ENCODE data around the gene MAP3K13. TPM values are rescaled to one million over a fixed set of nuclear protein-coding genes. Genes with fewer than 3 reads are reported as not detected.

Gene MAP3K13
- total RNA-seq, 1 donor, result 16.3 TPM

DNA sequence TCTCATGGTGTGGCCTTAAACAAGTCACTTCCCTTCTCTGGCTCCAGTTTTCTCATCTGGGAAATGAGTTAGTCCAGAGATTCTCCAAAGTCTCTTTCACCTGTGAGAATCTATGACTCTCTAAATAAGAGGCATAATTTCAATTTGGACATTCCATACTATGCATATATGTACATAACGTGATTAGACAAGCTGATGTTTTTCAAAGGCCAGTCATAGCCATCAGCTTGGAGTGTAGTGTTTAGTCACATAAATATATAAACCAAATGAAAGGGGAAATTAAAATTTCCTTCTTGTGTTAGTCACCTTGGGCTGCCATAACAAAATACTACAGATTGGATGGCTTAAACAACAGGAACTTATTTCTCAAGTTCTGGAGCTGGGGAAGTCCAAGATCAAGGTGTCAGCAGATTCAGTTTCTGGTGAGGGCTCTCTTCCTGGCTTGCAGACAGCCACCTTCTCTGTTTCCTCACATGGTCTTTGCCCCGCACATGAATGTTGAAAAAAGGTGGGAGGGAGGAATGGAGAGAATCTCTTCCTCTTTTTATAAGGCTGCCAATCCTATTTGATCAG, 116.5 kb downstream of the MAP3K13 start:
- no peaks in the 10 kb centered on the region for H3K4me1 ChIP-seq (ENCODE audit: insufficient read depth, low read length)
- H3K27ac ChIP-seq (ENCODE audit: low read depth, low read length), result no peak overlapping the region
- H2AFZ ChIP-seq (ENCODE audit: low read length), result no peak overlapping the region
- no peaks in the 10 kb centered on the region for H3K9me3 ChIP-seq (ENCODE audit: low read depth, low read length)
- no peaks in the 10 kb centered on the region for H3K27me3 ChIP-seq (ENCODE audit: insufficient read depth, low read length)
- H3K79me2 ChIP-seq (ENCODE audit: insufficient read depth, low read length), result no peaks in the 10 kb centered on the region
- no peak for DNase-seq (ENCODE audit: insufficient read length, low spot score, missing footprints)
- peaks cover 11% of the 10 kb centered on the region for H3K36me3 ChIP-seq (ENCODE audit: insufficient read depth, low read length)
- H4K20me1 ChIP-seq (ENCODE audit: insufficient read depth, low read length), result no peaks in the 10 kb centered on the region
- no peak overlapping the region for H3K4me2 ChIP-seq (ENCODE audit: insufficient read depth, low read length)
- no peak overlapping the region for H3K4me3 ChIP-seq (ENCODE audit: insufficient read depth, low read length)
- TF ChIP-seq, protein P1, sequence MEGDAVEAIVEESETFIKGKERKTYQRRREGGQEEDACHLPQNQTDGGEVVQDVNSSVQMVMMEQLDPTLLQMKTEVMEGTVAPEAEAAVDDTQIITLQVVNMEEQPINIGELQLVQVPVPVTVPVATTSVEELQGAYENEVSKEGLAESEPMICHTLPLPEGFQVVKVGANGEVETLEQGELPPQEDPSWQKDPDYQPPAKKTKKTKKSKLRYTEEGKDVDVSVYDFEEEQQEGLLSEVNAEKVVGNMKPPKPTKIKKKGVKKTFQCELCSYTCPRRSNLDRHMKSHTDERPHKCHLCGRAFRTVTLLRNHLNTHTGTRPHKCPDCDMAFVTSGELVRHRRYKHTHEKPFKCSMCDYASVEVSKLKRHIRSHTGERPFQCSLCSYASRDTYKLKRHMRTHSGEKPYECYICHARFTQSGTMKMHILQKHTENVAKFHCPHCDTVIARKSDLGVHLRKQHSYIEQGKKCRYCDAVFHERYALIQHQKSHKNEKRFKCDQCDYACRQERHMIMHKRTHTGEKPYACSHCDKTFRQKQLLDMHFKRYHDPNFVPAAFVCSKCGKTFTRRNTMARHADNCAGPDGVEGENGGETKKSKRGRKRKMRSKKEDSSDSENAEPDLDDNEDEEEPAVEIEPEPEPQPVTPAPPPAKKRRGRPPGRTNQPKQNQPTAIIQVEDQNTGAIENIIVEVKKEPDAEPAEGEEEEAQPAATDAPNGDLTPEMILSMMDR (IDR thresholded peaks at IDR 0.05; ENCODE audit: extremely low read depth, low read depth, low read length), result no peak

DNA sequence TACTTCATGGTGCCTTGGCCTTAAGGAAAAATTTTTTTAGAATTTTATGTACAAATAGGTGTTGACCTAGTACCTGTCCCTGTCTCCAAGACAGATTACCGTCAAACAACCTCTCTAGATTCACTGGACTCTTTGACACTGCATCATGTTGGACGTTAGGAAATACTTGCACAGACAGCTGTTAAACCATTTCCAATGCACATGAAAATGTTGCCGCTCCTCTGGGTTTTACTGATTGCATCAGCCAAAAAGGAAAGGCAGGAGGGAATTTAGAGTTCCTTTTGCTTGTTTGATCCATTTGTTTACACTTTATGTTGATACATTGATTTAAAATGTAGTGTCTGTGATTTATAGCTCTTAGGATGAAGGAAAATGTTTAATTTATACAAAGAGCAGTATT, 121.4 kb downstream of the MAP3K13 start:
- Histone ChIP-seq H3K9me3 (ENCODE audit: low read depth, low read length) (no peaks in the 10 kb centered on the region), H3K4me3 (ENCODE audit: insufficient read depth, low read length) (no peak overlapping the region), H3K27ac (ENCODE audit: low read depth, low read length) (no peak overlapping the region), H3K4me1 (ENCODE audit: insufficient read depth, low read length) (no peaks in the 10 kb centered on the region), H3K36me3 (ENCODE audit: insufficient read depth, low read length) (peaks cover 11% of the 10 kb centered on the region), H3K4me2 (ENCODE audit: insufficient read depth, low read length) (no peak overlapping the region), H3K79me2 (ENCODE audit: insufficient read depth, low read length) (no peaks in the 10 kb centered on the region), H2AFZ (ENCODE audit: low read length) (no peak overlapping the region), H3K27me3 (ENCODE audit: insufficient read depth, low read length) (no peaks in the 10 kb centered on the region), H4K20me1 (ENCODE audit: insufficient read depth, low read length) (no peaks in the 10 kb centered on the region)
- TF ChIP-seq, protein P1 (IDR thresholded peaks at IDR 0.05; ENCODE audit: extremely low read depth, low read depth, low read length), result no peak
- DNase-seq (ENCODE audit: insufficient read length, low spot score, missing footprints), result no peak

- peaks cover 19% of the 10 kb centered on the region for H3K36me3 ChIP-seq (ENCODE audit: insufficient read depth, low read length)
- TF ChIP-seq, protein P1 (IDR thresholded peaks at IDR 0.05; ENCODE audit: extremely low read depth, low read depth, low read length), result no peak
- H3K9me3 ChIP-seq (ENCODE audit: low read depth, low read length), result no peaks in the 10 kb centered on the region
- no peak for DNase-seq (ENCODE audit: insufficient read length, low spot score, missing footprints)
- H3K4me3 ChIP-seq (ENCODE audit: insufficient read depth, low read length), result no peak overlapping the region
- H4K20me1 ChIP-seq (ENCODE audit: insufficient read depth, low read length), result no peaks in the 10 kb centered on the region
- no peaks in the 10 kb centered on the region for H3K27me3 ChIP-seq (ENCODE audit: insufficient read depth, low read length)
- no peak overlapping the region for H3K27ac ChIP-seq (ENCODE audit: low read depth, low read length)
- H3K4me2 ChIP-seq (ENCODE audit: insufficient read depth, low read length), result no peak overlapping the region
- H3K4me1 ChIP-seq (ENCODE audit: insufficient read depth, low read length), result no peaks in the 10 kb centered on the region
- H2AFZ ChIP-seq (ENCODE audit: low read length), result no peak overlapping the region
- H3K79me2 ChIP-seq (ENCODE audit: insufficient read depth, low read length), result no peaks in the 10 kb centered on the region
Measured at GRCh38 chr3:185486394-185486793, 123.5 kb downstream of the MAP3K13 start.

DNA sequence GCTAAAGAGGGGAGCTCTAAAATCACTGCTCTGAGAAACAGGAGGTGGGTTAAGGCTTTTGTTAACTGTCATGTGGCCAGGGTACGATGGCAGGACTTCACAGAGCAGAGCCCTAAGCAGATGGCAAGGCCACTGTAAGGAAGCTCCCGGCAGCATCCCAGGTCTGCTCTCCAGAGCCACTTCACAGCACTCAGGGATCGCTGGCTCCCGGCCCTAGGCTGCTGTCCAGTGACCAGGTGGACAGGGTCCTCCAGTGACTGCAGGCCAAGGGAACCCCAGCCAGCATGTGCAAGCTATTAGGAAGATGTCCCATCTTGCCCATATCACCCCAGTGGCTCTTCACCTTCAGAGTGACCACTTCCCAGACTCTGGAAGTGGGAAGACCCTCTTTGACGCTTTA, 125.5 kb downstream of the MAP3K13 start:
- H4K20me1 ChIP-seq (ENCODE audit: insufficient read depth, low read length), result no peaks in the 10 kb centered on the region
- no peaks in the 10 kb centered on the region for H3K79me2 ChIP-seq (ENCODE audit: insufficient read depth, low read length)
- no peaks in the 10 kb centered on the region for H3K9me3 ChIP-seq (ENCODE audit: low read depth, low read length)
- TF ChIP-seq, protein P1 (IDR thresholded peaks at IDR 0.05; ENCODE audit: extremely low read depth, low read depth, low read length), result no peak
- H3K36me3 ChIP-seq (ENCODE audit: insufficient read depth, low read length), result peaks cover 14% of the 10 kb centered on the region
- H2AFZ ChIP-seq (ENCODE audit: low read length), result no peak overlapping the region
- no peaks in the 10 kb centered on the region for H3K4me1 ChIP-seq (ENCODE audit: insufficient read depth, low read length)
- no peak for DNase-seq (ENCODE audit: insufficient read length, low spot score, missing footprints)
- H3K4me3 ChIP-seq (ENCODE audit: insufficient read depth, low read length), result no peak overlapping the region
- H3K27ac ChIP-seq (ENCODE audit: low read depth, low read length), result no peak overlapping the region
- H3K27me3 ChIP-seq (ENCODE audit: insufficient read depth, low read length), result no peaks in the 10 kb centered on the region
- H3K4me2 ChIP-seq (ENCODE audit: insufficient read depth, low read length), result no peak overlapping the region

Data from osteoblast (primary cell).